Stimulated activated naive CD4-positive, alpha-beta T cell treated with Interleukin-2 at 50 U/mL for 16 hours (primary cell): ENCODE data around the gene PIPOX.
"Not testable (repeated sequence)": the region's sequence is repeated elsewhere in the genome, so short reads cannot be mapped to it uniquely, and the experiment has no call there.

ENCODE experiments used
- DNase-seq: peaks from one replicate; lab custom pipeline; 2025; lab: John Stamatoyannopoulos, UW

The PIPOX gene

GRCh38 chr17:29076087-29076486 lies 33.1 kb downstream of the PIPOX start:
- DNase-seq, result no peak

DNA sequence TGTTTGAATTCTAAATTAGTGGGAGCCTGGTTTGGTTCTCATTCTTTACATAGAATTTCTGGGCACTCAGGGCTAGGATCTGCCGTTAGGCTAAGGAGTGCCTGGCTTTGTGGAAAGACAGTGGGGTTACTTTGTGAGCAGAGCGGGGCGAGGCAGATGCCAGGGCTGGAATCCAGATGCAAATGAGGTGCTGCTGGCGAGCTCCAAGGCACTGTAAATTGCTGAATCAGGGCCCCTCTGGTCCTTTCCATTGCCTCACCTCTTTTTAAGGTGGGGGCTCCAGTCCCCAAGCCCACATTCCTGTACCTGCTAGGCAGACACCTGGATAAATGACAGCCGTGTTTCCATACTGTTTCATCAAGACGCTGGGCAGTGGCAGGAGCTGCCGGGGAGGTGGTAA lies 33.8 kb downstream of the PIPOX start:
- no peak for DNase-seq

DNA sequence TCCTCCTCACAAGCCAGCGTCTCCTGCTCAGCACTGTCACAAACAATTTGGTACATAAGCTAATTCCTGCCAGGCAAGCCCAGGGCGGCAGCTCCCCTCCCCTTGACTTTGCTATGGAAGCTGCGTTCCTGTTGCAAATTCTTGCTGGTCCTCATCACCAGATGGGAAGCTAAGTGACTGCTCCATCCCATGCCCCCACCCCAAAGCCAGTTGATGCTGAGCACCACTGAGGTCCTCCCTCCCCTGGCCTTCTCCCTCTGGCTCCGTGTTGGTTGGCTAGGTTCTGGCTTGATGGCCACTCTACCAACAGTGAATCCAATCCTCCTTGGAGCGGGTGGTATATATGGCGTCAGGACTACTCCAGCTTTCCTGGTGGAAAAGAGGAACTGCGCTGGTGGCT lies 34.4 kb downstream of the PIPOX start:
- no peak for DNase-seq

DNA sequence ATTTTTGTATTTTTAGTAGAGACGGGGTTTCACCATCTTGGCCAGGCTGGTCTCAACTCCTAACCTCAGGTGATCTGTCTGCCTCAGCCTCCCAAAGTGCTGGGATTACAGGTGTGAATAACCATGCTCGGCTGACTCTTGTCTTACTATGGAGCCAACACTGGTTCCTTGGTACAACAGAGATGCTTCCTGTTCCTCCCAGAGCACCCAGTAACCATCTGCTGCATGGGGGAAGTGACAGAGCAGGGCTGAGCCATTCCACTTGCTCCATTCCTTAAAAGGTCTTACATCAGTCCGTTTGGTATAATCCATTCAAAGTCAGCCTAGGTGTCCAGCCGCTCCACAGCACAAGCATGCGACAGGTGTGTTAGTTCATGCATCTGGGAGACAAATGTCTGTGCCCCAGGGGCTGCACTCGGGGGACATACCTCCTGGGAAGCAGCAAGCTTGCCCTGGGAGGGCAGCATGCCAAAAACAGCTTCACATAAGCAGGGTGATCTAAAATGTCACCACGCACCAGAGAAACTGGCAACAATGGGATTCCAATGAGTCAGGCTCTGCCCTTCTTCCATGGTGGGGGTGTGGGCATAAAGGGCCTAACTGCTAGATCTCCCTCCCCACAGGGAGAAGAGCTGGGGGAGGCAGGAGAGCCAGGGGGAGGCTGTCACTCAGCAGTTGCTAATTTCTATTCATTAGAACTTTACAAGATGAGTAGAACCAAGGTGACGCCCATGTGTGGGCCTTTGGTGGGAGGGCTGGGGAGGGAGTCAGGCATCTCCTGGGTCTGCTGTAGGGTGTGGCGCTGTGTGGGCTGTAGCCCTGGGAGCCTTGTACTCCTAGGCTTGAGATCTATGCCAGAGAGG lies 35.5 kb downstream of the PIPOX start:
- no peak for DNase-seq

DNA sequence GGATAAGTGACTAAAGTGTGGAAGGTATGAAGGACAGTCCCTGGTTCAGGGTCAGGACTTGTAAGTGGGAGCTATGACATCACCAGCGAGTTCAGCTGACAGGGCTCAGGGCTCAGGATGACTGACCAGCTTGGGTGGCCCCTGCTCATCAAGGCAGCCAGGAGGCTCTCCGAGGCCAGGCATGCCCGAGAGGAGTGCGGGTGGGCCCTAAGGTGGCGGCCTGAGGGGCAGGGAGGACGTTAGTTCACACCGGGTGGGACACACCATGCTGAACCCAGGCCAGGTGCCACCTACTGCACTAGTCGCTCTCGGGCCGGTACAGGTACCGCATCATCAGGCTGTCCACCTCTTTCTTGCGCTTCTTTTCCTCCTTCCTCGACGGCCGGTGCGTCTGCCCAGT lies 36.5 kb downstream of the PIPOX start:
- DNase-seq, result no peak

DNA sequence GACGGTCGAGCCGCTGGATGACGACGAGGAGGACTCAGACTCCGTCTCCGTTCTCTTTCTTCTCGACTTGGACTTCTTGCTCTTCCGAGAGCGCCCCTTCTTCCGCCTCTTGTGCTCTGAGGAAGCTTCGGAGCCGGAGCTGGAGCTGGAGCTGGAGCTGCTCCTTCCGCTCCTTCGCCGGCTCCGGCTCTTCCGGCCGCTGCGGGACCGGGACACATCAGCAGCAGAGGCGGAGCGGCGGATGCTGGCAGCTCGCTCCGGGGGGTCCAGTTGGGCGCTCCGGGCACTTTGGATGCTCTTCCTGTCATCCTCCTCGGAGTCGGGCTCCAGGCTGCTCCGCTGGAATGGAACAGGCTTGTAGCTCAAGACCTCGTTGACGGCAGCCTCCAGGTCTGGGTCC lies 36.9 kb downstream of the PIPOX start:
- no peak for DNase-seq

DNA sequence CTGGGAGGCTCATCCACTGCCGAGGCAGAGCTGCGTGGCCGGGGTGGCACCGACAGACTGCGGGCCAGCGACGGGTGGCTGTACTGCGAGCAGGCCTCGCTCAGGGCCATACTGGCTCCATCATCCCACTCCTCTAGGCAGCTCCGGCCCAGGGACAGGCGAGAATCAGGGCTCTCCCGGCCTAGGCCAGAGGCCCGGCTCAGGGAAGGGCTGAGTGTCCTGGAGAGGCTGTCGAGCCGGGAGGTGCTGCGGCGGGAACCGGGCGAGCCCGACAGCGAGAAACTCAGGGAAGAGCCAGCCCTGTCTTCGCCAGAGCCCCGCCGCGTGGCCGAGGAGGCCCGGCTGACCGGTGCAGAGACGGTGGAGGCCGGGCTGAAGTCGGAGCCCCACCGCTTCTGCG lies 37.4 kb downstream of the PIPOX start:
- no peak for DNase-seq

DNA sequence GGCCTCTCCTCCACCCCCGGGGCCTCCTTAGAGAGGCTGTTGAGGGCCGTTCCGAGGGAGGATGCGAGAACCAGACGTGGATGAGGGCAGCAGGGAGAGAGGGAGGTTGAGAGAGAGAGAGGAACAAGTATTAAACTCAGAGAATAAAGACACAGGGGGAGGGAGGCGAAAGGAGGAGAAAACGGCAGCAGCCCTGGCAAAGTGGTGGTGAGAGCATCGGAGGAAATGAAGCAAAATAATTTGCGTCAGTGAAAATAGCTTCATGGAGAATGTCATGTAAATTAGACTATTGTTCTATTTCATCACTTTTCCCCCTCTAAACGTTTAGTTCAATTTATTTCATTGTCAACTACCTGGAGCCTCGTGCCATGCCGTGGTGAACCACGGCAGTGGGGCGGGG lies 38.0 kb downstream of the PIPOX start:
- no peak for DNase-seq

DNA sequence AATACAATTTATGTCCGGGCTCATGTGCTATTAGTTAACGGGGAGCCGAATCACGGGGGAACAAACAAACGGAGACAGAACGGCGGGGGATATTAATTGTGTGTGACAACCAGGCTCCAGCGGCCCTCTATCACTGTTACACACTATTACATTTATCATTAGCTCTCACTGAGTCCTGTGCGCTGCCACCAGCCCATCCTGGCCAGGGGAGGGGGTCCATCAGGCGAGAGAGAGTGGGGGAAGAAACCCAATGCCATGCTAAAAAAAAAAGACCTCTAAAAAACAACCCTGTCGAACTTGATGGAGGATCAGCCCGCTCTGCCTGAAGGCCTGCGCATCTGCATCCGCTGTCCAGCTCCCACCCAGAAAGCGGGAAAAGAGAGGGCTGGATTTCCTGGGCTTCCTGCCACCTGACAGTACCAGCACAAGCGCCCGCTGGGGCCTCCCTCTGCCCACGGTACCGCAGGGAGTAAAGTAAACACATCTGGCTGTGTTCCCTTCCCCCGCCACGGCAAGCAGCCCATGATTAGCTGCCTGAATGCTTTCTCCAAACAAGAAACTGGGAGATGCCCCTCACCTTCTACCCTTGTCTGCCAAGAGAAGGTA lies 41.7 kb downstream of the PIPOX start:
- DNase-seq, result no peak

DNA sequence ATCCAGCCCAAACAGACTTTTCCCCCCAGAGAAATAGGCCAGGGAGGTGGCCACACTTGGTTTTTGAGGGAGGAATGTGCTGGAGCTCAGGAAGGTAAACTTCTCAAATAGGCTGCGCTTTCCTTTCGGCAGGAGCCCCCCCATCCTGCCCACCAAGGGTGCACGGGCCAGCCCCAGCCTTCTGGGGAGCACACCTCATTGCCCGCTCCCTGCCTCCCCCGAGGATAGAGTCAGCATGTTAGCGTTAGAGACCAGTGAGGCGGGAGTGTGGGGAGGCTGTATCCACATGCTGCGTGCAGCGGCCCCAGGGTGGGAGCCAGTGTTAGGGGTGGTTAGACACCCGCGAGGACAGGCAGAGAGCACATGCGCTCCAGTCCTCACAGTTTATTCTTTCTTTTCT lies 42.3 kb downstream of the PIPOX start:
- no peak for DNase-seq

DNA sequence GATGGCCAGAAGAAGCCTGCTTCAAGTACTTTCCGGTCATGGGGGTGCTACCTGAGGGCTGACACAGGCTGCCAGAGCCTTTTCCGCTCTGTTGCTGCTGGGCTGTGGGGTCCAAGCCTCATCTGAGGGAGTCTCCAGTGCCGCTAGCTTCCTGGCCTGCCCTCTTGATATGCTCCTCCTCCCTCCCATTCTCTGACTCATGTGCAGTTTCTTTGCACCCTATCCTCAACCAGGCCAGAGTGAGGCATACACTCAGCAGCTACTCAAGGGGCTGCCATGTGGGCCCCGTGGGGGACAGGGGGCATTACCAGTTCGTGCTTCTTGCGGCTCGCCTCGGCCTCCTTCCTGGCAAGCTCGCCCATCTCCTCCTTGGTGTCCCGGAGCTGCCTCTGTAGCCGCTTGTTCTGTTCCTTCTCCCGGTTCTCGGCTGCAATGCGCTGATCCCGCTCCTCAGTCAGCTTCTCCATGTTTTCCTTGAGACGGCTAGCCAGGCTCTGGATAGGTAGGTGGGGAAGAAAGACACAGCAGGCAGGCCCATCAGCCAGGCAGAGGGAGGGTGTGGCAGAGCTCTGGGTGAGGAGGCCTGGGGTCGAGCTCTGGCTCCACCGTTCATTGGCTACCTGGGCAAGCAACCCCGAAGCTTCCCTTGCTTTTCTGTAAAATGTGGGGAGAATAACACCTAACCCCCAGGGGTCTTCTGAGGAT lies 43.8 kb downstream of the PIPOX start:
- no peak for DNase-seq

GRCh38 chr17:29088782-29089181 lies 45.8 kb downstream of the PIPOX start:
- DNase-seq, result not testable (repeated sequence)

DNA sequence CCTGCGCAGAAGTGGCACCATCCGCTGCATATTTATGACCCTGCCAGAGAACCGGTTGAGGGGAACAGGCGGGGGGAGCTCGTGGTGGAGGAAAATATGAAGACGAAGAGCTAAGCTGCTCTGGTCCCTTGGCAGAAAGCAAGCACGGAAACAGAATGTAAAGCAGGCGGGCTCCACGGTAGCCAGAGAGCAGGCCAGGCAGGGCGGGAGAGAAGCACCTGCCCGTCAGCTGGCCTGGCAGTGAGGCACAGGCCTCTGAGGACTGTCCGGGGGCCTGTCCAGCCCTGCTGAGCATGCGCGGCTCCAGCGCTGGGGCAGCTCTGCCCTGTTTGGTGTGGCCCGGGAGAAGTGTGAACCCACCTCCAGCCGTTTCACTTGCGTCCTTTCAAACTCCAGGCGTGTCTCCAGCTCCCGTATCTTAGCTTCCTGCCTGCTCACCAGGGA lies 46.7 kb downstream of the PIPOX start:
- DNase-seq, result no peak

DNA sequence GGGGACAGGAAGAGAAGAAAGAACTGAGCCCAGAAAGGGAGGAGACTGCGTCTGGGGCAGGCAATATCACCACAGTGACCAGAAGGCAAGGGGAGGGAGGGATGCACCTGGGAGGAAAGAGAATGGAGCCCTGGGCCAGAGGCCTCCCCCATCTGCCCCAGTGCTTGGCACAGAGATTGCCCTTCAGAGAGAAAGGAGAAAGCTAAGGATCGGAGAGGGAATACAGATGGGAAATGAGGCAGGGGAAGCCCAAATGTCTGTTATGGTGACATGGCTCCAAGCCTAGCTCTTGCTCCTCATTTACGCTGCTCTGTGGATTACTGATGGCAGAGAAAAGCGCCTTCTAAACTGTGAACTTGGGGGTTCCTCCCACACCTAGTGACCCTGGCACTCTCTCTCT lies 47.2 kb downstream of the PIPOX start:
- DNase-seq, result no peak

DNA sequence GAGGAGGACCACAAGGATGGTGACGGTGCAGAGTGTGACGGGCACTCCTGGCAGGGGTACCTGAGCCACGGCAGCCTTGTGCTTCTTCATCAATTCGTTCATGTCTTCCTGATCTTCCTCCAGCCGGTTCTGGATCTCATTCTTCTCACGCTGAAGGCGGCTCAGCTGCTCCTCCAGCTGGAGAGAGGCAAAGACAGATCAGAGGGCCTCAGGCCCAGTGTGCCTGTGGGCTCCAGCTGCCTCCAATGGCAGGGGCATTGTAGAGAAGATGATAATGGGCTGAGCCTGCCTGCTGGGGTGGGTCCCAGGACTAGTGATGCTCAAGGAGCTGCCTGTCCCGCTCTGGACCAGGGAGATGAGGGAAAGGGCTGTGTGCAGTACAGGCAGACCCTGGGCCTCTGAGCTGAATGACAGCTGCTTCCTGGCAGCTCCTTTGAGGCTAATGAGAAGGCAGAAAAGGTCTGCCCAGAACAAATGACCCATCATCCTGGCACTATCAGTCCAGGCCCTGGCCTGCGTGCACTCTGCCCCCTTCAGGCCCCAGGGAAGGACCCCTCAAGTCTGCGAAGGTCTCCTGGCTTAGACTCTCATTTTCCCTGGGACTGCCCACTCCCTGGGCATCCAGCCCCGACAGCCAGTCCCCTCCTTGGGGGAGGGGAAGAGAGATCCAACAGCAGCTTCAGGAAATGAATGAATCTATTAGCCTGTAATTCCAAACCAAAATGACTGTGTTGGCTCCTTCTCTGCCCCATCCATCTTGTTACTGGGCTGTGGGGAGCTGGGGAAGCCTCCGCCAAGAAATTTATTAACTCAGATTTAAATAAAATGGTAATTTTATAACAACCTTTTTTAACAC lies 48.0 kb downstream of the PIPOX start:
- DNase-seq, result no peak

GRCh38 chr17:29091606-29092289 lies 48.8 kb downstream of the PIPOX start:
- no peak for DNase-seq

- DNase-seq, result no peak
These were observed 50.3 kb downstream of the PIPOX start for GRCh38 chr17:29093090-29093871.

DNA sequence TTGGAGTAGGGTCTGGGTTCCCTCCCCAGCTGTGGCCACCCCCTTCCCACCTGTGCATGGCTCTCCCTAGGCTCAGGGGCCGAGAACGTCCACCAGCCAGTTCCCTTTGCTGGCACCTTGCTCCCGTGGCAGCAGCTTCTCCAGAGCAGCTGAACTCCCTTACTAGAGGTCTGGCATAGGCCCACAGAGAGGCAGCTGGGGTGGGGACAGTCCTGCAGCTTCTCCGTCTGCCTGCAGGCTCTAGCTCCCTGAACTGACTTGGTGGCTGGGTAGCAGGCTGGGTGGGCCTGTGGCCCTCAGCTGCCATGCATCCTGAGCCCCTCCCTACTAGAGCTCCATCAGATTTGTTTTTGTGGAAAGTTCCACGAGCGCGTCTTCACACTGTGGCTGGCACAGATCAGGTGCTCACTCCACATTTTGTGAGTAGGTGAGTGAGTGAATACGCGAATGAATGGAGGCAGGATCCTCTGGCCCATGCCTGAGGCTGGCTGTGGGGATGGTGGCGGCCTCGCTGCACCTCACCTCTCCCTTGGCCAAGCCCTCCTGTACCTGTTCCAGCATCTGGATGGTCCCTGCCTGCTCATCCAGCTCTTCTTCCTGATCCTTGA lies 51.3 kb downstream of the PIPOX start:
- DNase-seq, result no peak

- no peak for DNase-seq
These were observed 52.5 kb downstream of the PIPOX start for GRCh38 chr17:29095439-29095838.

DNA sequence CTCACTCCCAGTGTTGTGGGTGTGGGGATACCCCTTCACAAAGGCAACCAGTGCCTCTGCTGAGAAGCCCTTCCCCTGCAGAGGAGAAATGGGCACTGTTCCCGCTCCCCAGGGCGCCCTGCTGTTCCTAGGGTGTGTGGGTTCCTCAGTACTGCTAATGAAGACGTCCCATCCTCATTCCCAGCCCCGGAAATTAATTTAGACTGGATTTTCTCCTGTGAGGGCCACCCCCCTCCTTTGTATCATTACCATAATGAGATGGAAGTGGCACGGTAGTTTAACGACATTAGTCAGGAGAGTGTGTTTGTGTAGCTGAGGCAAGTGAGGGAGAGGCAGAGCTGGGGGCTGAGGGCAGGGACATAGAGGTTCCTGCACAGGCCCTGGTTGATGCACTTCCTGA lies 53.2 kb downstream of the PIPOX start:
- no peak for DNase-seq
